KMS-11 (cell line): ENCODE results near the gene EEPD1.

ENCODE experiments used
- H2AFZ ChIP-seq: fragments of 200-600 bp; sonication (generic); 2 replicates; pipeline ENCODE4 v1.6.1; 2016; ENCODE audit warnings: antibody characterized with exemption, mixed run types, low read depth
- H3K27ac ChIP-seq: fragments of 200-600 bp; sonication (generic); 2 replicates; pipeline ENCODE4 v1.6.1; 2016; ENCODE audit warnings: mild to moderate bottlenecking, mixed run types
- H3K27me3 ChIP-seq: fragments of 200-600 bp; sonication (generic); 2 replicates; pipeline ENCODE4 v1.6.1; 2017; ENCODE audit warnings: mild to moderate bottlenecking, low read depth, mixed run types, moderate library complexity; ENCODE audit not compliant: insufficient read depth
- H3K36me3 ChIP-seq: fragments of 200-600 bp; sonication (generic); 2 replicates; pipeline ENCODE4 v1.6.1; 2017; ENCODE audit warnings: mild to moderate bottlenecking, mixed run types; ENCODE audit not compliant: insufficient read depth
- H3K4me1 ChIP-seq: fragments of 200-600 bp; sonication (generic); 2 replicates; pipeline ENCODE4 v1.6.1; 2016; ENCODE audit warnings: mild to moderate bottlenecking, low read depth, mixed run types; ENCODE audit not compliant: poor library complexity, severe bottlenecking
- H3K4me2 ChIP-seq: fragments of 200-600 bp; sonication (generic); 2 replicates; pipeline ENCODE4 v1.7.0; 2016; ENCODE audit warnings: mild to moderate bottlenecking, mixed run types
- H3K4me3 ChIP-seq: fragments of 200-600 bp; sonication (generic); IDR thresholded peaks from 2 replicates; pipeline ENCODE4 v1.6.1; 2017; ENCODE audit warnings: low read depth, low read length, mixed read lengths; ENCODE audit not compliant: insufficient read depth
- H3K79me2 ChIP-seq: fragments of 200-600 bp; sonication (generic); 2 replicates; pipeline ENCODE4 v1.6.1; 2016; ENCODE audit warnings: low read depth, mixed run types; ENCODE audit not compliant: insufficient read depth
- H3K9ac ChIP-seq: fragments of 200-600 bp; sonication (generic); 2 replicates; pipeline ENCODE4 v1.6.1; 2016; ENCODE audit warnings: mild to moderate bottlenecking, mixed run types
- H4K20me1 ChIP-seq: fragments of 200-600 bp; sonication (generic); 2 replicates; pipeline ENCODE4 v1.6.1; 2016; ENCODE audit warnings: mild to moderate bottlenecking, mixed run types; ENCODE audit not compliant: insufficient read depth
- TF ChIP-seq, protein P1 (sequence below): fragments of 200-600 bp; sonication (generic); conservative IDR thresholded peaks from 2 replicates; pipeline ENCODE4 v1.6.1; 2017; ENCODE audit warnings: low read depth, mild to moderate bottlenecking, antibody characterized with exemption, low read length, moderate library complexity, mixed read lengths

EEPD1 gene

DNA sequence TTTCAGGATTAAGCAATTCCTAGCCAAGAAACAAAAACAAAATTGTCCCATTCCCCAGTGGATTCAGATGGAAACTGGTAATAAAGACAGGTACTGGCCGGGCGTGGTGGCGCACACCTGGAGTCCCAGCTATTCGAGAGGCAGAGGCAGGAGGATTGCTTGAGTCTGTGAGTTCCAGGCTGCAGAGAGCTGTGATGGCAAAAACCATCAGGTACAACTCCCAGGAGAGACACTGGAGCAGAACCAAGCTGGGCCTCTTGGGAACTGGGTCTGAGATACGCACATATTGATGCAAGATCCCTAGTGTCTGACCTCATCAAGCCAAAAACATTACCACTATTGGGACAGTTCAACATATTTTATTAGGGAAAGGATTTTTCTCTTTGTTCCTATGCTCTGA lies 152.6 kb downstream of the EEPD1 start:
- no peaks in the 10 kb centered on the region for H3K27me3 ChIP-seq
- H3K4me1 ChIP-seq, result peaks cover 28% of the 10 kb centered on the region
- no peaks in the 10 kb centered on the region for H4K20me1 ChIP-seq
- H3K4me2 ChIP-seq, result no peak overlapping the region
- no peaks in the 10 kb centered on the region for H3K36me3 ChIP-seq
- H3K9ac ChIP-seq, result no peak overlapping the region
- H2AFZ ChIP-seq, result no peak overlapping the region
- no peak overlapping the region for H3K4me3 ChIP-seq
- no peak overlapping the region for H3K27ac ChIP-seq
- TF ChIP-seq, protein P1, sequence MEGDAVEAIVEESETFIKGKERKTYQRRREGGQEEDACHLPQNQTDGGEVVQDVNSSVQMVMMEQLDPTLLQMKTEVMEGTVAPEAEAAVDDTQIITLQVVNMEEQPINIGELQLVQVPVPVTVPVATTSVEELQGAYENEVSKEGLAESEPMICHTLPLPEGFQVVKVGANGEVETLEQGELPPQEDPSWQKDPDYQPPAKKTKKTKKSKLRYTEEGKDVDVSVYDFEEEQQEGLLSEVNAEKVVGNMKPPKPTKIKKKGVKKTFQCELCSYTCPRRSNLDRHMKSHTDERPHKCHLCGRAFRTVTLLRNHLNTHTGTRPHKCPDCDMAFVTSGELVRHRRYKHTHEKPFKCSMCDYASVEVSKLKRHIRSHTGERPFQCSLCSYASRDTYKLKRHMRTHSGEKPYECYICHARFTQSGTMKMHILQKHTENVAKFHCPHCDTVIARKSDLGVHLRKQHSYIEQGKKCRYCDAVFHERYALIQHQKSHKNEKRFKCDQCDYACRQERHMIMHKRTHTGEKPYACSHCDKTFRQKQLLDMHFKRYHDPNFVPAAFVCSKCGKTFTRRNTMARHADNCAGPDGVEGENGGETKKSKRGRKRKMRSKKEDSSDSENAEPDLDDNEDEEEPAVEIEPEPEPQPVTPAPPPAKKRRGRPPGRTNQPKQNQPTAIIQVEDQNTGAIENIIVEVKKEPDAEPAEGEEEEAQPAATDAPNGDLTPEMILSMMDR, result no peak
- H3K79me2 ChIP-seq, result no peaks in the 10 kb centered on the region

DNA sequence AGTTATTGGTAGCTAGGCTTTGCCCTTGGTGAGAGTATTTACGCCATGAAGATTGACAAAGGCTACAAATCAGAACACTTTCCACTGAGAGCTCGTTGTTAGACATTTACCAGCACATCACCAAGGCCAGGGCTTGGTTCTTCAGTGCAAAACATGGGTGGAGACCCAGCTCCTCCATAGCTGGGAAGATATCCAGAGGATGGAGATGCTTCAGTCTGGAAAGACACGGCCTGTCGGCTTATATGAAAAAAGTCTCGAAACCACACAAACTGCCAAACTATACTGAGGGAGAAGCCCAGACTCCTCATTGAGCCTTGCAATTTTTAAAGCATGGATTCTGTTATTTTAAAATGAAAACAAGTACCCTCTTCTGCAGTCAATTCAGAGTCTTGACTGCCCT lies 153.2 kb downstream of the EEPD1 start:
- no peak overlapping the region for H3K4me2 ChIP-seq
- H4K20me1 ChIP-seq, result no peaks in the 10 kb centered on the region
- no peak overlapping the region for H3K4me3 ChIP-seq
- H3K79me2 ChIP-seq, result no peaks in the 10 kb centered on the region
- no peaks in the 10 kb centered on the region for H3K36me3 ChIP-seq
- H3K4me1 ChIP-seq, result peaks cover 28% of the 10 kb centered on the region
- H2AFZ ChIP-seq, result no peak overlapping the region
- no peak overlapping the region for H3K9ac ChIP-seq
- TF ChIP-seq, protein P1, result no peak
- no peak overlapping the region for H3K27ac ChIP-seq
- no peaks in the 10 kb centered on the region for H3K27me3 ChIP-seq

DNA sequence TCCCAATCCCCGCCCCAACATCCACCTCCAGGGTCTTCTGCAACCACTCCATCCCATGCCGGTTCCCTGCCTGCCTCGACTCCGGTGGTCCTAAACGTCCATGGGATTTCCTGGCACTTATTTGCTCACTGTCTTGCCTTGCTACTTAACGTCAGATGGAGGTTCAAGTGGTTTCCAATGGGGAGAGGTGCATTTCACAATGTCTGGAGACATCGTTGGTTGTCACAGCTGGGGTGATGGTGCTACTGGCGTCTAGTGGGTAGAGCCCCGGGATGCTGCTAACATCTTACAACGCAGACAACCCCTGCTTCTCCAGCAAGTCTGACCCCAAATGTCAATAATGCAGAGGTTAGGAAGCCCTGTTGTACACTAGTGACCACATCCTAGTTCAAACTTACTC lies 153.7 kb downstream of the EEPD1 start:
- H3K36me3 ChIP-seq, result no peaks in the 10 kb centered on the region
- peaks cover 31% of the 10 kb centered on the region for H3K4me1 ChIP-seq
- TF ChIP-seq, protein P1, result no peak
- no peak overlapping the region for H3K4me2 ChIP-seq
- H2AFZ ChIP-seq, result no peak overlapping the region
- H4K20me1 ChIP-seq, result no peaks in the 10 kb centered on the region
- no peak overlapping the region for H3K4me3 ChIP-seq
- no peak overlapping the region for H3K27ac ChIP-seq
- H3K27me3 ChIP-seq, result no peaks in the 10 kb centered on the region
- no peak overlapping the region for H3K9ac ChIP-seq
- no peaks in the 10 kb centered on the region for H3K79me2 ChIP-seq

DNA sequence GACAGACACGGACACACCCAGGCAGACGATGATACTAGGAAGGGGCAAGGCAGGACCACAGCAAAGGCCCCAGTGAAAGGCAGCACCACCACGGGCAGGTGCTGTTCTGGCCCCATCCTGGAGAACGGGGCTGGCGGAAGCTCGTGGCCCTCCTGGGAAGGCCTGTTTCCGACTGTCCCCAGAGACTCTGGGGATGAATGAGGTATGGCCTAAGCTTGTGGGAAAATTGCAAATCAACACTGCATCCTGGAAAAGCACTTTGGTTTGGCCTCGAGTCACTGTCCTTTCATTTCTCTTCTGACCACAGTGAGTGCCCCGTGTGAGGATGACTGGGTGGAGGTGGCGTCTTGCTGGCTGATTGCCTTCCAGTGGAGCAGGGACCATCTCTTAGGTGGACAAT lies 155.0 kb downstream of the EEPD1 start:
- TF ChIP-seq, protein P1, result no peak
- H3K4me3 ChIP-seq, result no peak overlapping the region
- H3K79me2 ChIP-seq, result no peaks in the 10 kb centered on the region
- H3K27ac ChIP-seq, result no peak overlapping the region
- no peak overlapping the region for H3K4me2 ChIP-seq
- no peak overlapping the region for H3K9ac ChIP-seq
- peaks cover 32% of the 10 kb centered on the region for H3K4me1 ChIP-seq
- H3K27me3 ChIP-seq, result no peaks in the 10 kb centered on the region
- H3K36me3 ChIP-seq, result no peaks in the 10 kb centered on the region
- H2AFZ ChIP-seq, result no peak overlapping the region
- no peaks in the 10 kb centered on the region for H4K20me1 ChIP-seq

DNA sequence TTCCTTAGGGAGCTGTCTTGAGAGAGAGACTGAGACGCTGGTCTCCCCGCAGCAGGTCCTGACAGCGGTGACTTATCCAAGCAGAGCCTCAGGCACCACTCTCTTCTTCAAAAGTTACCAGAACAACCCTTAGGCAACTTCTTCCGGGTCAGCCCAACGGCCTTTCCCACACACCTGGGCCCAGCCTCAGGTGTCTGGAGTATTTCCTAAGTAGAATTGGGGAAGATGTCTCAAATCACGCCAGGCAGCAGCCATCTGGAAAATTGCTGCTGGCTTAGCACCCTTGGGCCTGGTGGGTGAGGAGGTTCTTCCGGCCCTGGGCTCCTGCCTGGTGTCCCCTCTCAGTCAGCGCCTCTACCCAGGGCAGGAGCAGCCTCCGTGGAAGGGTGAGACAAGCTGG lies 156.2 kb downstream of the EEPD1 start:
- TF ChIP-seq, protein P1, result no peak
- Histone ChIP-seq H3K9ac (no peak overlapping the region), H3K27me3 (no peaks in the 10 kb centered on the region), H3K4me1 (peaks cover 22% of the 10 kb centered on the region), H3K36me3 (no peaks in the 10 kb centered on the region), H3K4me2 (no peak overlapping the region), H3K27ac (no peak overlapping the region), H4K20me1 (no peaks in the 10 kb centered on the region), H3K4me3 (no peak overlapping the region), H2AFZ (no peak overlapping the region), H3K79me2 (no peaks in the 10 kb centered on the region)
